SK-N-SH treated with all-trans-retinoic acid at 6 μM for 48 hours (cell line): ENCODE results near the gene PDGFA.

Source experiments
- ARNTL ChIP-seq: fragments of 450-650 bp; formaldehyde crosslinking; IDR thresholded peaks from 2 replicates; pipeline ENCODE4 v1.5.0; 2020; ENCODE audit warnings: low read depth, mild to moderate bottlenecking, moderate library complexity, borderline replicate concordance
- GLIS3 ChIP-seq: fragments of 250-450 bp; sonication (Bioruptor Pico); IDR thresholded peaks from 2 replicates; pipeline ENCODE4 v1.5.0; 2020; ENCODE audit warnings: mild to moderate bottlenecking, moderate library complexity
- OSR1 ChIP-seq: fragments of 250-450 bp; sonication (Bioruptor Pico); IDR thresholded peaks from 2 replicates; pipeline ENCODE4 v1.8.0; 2022; ENCODE audit warnings: moderate library complexity, mild to moderate bottlenecking, inconsistent platforms
- PPARA ChIP-seq: fragments of 250-450 bp; sonication (Bioruptor Pico); IDR thresholded peaks from 2 replicates; pipeline ENCODE4 v1.5.0; 2020; ENCODE audit warnings: mild to moderate bottlenecking, borderline replicate concordance
- RARB ChIP-seq: fragments of 250-450 bp; sonication (Bioruptor Pico); IDR thresholded peaks from 2 replicates; pipeline ENCODE4 v1.8.0; 2021; ENCODE audit warnings: mild to moderate bottlenecking, moderate library complexity
- ZFP3 ChIP-seq: fragments of 250-450 bp; sonication (Bioruptor Pico); IDR thresholded peaks from 2 replicates; pipeline ENCODE4 v1.5.0; 2020; ENCODE audit warnings: mild to moderate bottlenecking, moderate library complexity

GRCh38 chr7:516606-517456, 2.8 kb downstream of the PDGFA start:
- TF ChIP-seq GLIS3 (CRISPR knock-in tag) (no peak), PPARA (no peak), OSR1 (CRISPR knock-in tag) (no peak), ZFP3 (CRISPR knock-in tag) (no peak), RARB (CRISPR knock-in tag) (no peak), ARNTL (CRISPR knock-in tag) (no peak)
